HG03039 (cell line): ENCODE measurements around the gene ADARB2.
"Not testable (repeated sequence)": the region's sequence is repeated elsewhere in the genome, so short reads cannot be mapped to it uniquely, and the experiment has no call there.

Source experiments
- ATAC-seq: cut with Tn5 transposase; IDR thresholded peaks from one replicate; pipeline ENCODE4 v1.9.1; 2021; ENCODE audit warnings: mild to moderate bottlenecking, moderate library complexity; ENCODE audit not compliant: unreplicated experiment

ADARB2 gene

DNA sequence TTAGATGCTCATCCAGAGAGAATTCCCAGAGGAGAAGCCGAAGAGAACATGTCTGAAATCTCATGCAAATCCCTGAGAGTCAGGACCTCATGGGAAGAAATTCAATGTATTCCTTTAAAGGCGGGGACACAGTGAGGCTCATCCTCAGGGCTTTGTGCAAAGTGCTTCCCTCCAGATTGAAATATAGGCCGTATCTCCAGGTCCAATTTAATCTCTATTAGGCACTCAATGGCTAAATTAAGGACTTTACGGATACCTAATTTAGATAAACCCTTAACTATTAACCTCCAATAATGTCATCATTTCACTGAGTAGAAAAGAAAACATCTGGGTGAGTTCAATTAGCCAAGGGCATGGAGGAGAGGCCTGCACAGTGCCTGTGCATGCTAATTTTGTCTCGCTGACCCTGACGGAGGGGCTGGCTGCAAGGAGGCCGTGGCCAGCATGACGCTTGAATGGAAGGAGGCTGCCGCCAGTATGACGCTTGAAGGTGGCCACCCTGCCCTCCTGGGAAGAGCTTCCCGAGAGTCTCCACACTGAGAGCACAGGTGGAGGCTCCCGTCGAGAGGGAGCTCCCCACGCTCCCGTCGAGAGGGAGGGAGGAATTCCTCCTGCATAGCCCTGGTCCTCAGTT lies 287.6 kb downstream of the ADARB2 start:
- ATAC-seq = no peak

DNA sequence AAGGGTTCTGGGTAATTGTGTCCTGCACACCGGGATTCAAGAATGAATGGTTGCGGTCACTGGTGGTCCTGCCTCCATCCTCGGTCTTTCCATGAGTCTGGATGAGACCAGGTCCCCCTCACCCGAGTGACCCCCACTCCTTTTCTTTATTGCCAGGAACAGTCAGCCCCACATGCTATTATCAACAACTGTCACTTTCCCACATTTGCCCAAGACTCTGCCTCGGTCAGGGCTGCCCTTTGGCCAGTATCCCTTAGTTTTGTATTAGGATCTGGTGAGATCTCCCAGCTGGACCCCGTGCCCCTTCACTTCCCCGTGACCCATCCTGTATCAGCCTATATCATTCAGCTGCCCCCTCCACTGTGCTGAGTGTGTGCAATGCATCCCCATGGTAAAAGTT lies 288.3 kb downstream of the ADARB2 start:
- no peak for ATAC-seq

DNA sequence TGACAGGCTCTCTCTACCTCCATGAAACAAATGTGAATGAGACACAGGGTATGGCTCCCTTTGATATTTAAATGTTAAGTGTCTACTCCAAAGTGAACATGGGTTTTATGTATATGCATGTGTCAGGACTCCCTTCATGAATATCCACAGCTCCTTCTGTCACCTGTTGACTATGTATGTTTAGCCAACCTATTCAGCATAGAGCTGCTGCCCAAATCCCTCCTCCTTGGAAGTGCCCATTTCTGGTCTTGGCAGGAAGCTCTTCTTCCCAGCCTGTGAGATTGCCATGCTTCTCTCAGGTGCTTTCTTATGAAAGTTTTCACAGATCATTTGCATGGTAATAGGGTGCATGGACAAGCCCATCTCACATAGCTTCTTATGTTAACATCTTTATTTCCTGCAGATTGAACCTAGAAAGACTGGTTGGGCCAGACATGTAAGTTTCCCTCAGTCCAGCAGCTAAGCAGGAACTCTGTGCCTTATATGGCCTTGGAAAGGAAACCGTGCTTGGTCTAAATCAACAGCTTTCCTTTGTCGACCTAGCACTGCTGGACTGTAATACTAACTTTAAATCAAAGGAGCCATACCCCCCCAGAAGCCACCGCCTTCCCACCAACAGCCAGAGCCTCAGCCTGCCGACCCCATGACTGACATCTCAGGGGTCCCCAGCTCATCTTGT lies 288.9 kb downstream of the ADARB2 start:
- no peak for ATAC-seq

DNA sequence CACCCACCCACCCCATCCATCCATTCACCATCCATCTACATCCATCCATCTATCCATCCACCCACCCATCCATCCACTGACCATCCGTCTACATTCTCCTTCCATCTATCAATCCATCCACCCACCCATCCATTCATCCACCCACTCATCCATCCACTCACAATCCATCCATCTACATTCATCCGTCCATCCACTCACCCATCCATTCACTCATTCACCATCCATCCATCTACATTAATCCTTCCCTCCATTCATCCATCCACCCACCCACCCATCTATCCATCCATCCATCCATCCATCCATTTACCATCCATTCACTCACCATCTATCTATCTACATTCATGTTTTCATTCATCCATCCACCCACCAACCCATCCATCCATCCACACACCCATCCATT lies 292.5 kb downstream of the ADARB2 start:
- ATAC-seq = no peak

DNA sequence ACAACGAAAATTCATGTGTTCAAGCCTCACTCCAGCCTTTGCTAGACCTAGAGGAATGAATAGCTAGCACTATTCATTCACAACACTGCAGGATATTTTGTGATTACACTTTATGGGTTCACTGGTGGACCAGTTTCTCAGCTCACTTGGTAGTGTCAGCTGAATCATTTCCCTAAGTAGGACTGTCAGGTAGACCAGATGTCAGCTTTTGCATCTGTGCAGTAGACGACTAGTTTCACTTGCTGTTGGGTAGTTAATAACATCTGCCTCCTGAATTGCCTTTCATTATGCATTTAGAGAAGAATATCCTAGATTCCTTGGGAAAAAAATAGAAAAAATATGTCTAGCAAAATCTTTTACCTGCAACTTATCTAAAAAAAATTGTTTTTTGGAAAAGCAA lies 296.4 kb downstream of the ADARB2 start:
- no peak for ATAC-seq

DNA sequence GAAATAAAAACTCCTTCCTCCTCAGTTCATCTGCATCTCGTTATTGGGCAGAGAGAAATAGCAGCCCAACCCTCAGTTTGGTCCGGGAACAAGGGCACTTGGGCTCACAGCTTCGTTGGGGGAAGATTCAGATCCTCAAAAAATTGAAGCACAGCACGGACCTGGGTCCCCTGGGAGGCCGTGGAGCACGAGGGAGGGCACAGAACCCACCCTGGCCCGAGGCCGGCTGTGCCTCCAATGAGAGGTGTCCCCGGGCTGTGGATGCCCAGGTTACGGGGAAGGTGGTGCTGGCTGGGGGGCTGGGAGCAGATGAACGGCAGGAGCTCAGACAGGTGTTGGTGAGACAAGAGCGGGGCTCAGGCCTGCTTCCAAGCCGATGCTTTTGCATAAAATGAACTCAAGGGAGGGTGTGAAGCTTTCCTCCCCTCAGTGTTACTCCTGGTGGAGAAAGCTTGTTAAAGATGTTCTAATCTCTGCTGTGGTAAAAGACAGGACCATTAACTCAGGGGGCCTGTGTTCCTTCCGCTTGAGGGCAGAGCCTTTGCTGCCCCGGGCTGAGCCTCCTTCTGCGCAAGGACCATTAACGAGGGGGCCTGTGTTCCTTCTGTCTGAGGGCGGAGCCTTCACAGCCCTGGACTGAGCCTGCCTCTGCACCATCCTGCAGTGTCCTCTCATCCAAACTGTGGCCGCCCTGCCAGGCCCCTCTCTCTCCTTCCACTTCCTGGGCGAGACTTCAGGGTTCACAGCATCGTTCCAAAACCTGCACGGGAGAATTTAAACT lies 302.2 kb downstream of the ADARB2 start:
- no peak for ATAC-seq

DNA sequence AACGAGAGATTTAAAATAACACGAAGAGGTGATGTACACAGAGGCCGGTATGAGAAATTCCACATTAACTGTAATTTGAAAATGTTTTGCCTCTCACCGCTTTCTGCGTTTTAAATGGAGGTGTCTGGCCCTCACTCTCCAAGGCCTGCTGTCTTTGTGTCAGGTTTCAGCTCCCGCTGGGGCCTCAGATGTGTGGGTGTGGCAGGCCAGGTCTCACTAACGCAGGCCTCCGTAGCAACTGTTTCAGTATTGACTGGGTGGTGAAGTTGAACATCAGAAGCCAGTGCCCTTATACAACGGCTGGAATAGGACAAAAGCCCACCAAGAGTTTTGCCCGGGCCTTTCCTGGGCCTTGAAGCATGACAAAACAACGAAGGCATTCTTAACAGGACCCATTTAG lies 303.1 kb downstream of the ADARB2 start:
- no peak for ATAC-seq

DNA sequence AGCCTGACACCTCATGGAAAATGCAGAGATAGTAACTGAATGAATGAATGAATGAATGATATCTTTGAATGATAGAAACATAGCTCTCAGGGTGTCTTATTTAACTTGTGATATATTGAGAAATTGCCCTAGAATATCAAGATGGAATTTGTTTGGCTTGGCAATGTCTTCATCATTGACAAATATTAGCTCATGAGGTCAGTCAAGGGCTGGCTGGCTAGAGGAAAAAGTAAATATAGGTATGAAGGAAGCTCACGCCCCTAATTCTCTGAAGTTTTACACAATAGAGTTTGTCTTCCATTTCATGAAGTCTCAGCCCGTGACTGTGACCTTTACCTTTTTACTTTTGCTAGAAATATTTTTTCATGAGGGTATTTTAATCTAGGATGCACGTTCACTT lies 305.2 kb downstream of the ADARB2 start:
- ATAC-seq = no peak

DNA sequence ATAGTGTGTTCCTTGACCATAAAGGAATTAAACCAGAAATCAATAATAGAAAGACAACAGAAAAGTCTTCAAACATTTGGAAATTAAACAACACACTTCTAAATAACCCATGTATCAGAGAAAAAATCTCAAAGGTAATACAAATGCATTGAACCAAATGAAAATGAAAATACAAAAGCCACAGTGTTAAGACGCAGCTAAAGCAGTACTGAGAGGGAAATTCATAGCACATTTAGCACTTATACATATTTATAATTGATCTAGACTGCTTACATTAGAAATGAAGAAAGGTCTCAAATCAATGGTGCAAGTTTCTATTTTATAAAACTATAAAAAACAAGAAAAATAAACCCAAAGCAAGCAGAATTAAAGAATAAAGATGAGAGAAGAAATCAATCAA lies 306.1 kb downstream of the ADARB2 start:
- no peak for ATAC-seq

DNA sequence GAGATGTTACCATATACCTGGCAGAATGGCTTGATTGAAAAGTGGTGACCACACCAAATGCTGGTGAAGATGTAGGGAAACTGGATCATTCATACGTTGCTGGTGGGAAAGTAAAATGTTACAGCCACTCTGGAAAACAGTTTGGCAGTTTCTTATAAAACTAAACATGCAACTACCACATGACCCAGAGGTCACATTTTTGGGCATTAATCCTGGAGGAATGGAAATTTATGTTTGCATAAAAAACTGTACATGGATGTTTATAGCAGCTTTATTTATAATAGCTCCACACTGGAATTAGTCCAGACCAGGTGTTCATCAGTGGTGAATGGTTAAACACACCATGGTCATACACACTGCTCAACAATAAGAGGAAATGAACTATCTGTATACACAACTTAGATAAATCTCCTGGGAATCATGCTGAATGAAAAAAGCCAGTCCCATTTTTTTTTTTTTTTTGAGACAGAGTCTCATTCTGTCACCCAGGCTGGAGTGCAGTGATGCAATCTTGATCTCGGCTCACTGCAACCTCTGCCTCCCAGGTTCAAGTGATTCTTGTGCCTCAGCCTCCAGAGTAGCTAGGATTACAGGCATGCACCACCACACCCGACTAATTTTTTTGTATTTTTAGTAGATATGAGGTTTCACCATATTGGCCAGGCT lies 309.7 kb downstream of the ADARB2 start:
- not testable (repeated sequence) for ATAC-seq

DNA sequence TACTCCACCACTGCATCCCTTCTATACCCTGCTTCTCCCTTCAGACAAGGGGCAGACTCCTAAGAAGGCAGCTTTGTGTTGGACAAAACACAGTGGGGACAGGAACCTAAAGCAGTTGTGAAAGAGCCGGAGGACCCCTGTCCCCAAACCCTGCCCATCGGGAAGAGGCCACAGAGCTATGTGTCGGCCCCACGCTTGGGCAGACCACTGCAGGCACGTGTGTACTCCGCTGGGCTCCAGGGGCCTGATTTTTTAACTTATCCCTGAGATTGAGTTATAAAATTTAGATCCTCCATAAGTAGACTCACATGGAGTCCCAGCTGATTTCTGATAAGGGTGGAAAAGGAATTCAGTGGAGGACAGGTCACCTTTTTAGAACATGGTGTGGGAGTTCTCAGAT lies 310.5 kb downstream of the ADARB2 start:
- no peak for ATAC-seq

DNA sequence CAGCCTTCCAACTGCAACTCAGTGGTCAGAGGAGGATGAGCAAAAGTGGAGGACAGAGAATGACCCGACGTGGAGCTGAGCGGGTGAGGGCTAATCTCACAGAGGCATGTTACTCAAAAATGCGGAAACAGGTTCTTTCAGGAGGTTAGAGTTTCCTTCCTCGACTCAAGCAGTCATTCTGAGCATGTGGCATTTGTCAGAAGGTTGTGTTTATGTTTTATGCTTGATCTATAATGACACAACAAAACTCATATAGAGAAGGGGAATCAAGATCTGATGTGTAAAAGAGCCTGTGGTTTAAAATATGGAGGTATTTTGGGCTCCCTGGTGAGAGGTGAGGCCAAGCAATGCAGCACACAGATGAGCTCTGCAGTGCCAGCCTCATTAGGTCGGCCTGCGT lies 311.4 kb downstream of the ADARB2 start:
- peak; percentile 58 for ATAC-seq

DNA sequence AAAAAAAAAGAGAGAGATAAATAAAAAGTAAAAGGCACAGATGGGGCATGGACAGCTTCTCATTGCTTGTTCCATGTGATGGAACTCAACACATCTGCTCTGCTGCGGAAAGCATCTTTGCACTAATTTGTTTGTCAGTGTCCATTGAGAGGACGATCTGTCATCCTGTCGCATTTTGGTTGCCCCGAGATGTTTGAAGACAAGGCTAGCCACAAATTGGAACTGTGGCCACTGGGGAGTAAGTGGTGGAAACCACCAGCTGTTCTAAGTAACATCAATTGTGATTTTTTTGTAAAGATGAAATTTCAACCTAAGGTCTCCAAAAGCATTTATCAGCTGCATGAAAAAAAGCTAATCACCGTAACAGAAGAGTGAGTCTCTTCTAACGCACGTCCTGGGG lies 312.7 kb downstream of the ADARB2 start:
- no peak for ATAC-seq

DNA sequence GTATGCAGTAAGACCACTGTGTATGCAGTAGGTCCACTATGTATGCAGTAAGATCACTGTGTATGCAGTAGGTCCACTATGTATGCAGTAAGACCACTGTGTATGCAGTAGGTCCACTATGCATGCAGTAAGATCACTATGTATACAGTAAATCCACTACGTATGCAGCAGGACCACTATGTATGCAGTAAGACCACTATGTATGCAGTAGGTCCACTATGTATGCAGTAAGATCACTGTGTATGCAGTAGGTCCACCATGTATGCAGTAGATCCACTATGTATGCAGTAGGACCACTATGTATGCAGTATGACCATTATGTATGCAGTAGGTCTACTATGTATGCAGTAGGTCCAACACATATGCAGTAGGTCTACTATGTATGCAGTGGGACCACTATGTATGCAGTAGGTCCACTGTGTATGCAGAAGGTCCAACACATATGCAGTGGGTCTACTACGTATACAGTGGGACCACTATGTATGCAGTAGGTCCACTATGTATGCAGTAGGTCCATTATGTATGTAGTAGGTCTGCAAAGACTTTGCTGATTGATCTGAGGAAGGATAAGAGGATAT lies 313.6 kb downstream of the ADARB2 start:
- ATAC-seq = no peak

DNA sequence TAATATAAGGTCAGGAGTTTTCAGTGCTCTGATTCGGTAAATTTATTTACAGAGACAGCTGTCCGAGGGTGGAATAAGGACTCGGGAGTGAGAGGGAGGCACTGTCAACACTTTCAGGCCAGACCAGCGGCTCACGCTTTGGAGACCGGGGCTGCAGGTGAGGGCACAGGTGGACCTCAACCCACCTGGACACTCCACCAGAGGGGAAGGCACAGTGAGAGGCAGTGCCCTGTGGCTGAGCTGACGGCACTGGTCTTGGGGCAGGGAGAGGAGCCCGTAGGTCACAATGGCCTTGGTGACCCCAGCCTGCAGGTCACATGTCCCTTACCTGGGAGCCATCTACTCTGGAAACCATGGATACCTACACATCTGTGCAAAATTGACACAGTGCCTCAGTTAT lies 315.1 kb downstream of the ADARB2 start:
- ATAC-seq = no peak

DNA sequence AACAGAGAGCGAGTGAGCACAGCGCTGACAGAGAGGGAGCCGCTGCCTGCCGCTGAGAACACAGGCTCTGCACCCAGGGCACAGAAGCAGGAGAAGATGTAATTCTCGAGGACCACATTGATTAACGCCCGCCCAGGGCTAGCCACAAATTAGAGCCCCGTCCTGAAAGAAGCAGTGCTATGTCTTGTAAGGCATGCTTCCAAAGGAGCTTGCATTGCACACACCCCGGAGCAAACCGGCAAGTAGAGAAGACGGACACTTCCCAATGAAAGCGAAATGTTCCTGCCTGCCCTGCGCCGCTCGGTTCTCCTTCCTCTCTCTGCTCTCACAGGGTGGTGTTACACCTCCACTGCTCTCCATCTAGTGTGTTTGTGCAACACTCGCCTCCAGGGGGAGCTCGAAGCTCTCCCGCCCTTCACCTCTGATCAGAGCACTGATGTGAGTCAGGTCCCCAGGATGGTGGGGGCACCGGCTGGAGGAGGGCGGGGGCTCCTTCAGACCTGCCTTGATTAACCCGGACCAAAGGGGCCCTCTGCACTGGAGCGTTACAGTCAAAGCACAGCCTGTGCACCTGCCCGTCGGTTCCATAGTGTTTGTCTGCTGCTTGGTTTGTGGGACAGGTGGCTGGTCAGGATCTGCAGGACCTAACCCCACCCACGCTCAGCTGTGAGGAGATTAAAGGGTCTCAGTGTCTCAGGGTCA lies 316.5 kb downstream of the ADARB2 start:
- ATAC-seq = peak; percentile 96

DNA sequence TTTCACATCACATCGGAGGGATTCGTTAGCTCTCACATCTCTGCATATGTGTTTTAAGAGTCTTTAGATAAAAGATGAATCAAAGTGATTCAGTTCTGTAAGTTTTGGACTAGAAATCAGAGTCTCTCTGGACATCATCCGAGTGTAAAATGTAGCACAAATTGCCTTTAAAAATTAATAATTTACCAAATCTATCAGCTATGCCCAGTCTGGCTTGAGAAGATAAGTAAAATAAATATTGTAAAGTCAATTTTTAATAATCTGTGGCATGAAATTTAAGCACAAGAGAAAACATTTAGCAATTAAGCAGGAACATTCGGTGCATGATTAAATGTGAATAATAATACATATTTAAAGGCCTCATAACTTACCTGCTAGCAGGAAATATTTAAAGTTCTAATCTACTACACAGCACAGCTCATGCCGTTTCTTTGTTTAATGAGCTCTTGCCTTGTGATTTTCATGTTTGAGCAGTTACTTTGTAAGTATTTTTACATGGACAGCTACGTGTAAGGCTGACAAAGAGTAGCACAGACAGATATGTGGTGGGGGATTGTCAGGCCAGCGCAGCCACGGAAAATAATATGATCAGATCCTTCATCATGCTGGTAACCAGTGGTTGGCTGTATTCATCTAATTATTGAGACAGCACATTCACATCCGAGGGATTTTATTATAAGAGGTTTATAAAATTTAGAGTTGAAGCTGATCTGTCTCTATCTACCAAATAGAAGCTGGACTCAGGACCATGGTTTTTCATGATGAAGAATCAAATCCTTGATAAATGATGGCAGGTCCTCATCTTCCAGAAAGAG lies 317.3 kb downstream of the ADARB2 start:
- ATAC-seq = no peak

DNA sequence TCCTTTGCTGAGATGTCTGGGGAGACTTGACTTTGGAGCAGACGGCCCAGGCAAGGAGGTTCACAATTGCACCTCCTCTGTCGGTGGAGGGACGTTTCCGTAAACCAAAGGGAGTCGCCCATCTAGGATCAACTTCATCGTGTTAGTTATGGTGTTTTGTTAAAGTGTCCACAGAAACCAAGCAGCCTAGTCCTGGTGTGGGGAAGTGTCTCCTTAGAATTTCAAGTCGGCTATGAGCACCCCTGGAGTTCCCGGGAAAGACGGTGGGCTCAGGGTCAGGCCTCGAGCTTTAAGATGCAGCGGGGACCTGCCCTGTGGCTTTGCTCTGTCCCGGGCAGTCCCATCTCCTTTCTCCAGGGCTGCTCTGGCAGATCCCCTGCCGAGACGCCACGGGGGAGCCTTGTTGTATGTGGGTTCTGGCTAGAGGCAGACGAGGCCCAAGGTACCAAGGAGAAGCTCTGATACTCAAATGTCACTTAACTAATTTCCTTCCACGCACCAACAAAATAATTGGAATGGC lies 319.2 kb downstream of the ADARB2 start:
- no peak for ATAC-seq

DNA sequence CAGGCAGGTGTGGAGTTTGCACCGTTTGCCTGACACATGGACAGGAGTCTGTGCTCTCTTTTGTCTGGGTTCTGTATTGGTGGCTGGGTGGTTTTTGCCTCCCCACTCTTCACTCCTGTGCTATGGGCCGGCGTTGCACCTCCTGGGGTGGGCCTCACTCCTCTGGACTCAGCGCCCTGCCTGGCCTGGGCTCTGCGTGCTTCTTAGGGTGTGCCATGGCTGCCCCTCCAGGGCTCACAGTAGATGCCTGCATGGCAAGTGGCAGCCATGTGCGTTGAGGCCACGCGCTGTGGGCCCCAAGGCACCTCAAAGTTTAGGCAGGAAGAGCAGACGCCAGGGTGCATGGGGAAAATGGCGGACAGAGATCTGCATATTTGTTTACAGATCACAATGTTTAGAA lies 319.8 kb downstream of the ADARB2 start:
- ATAC-seq = no peak
